GM15510 (cell line): ENCODE data around the gene POLR2B.

Experiments
- POLR2A ChIP-seq: IDR thresholded peaks from 3 replicates; pipeline ENCODE4 v1.6.1; 2011; ENCODE audit warnings: borderline replicate concordance; ENCODE audit not compliant: insufficient read length; ENCODE audit errors: extremely low read depth

Gene POLR2B

GRCh38 chr4:57061395-57061794, 82.7 kb downstream of the POLR2B start:
- TF ChIP-seq POLR2A: no peak

- TF ChIP-seq POLR2A: no peak
These were observed 84.8 kb downstream of the POLR2B start for GRCh38 chr4:57063518-57063917.

GRCh38 chr4:57064120-57064519, 85.4 kb downstream of the POLR2B start:
- TF ChIP-seq POLR2A: no peak

- no peak for TF ChIP-seq POLR2A
These were observed 86.4 kb downstream of the POLR2B start for GRCh38 chr4:57064811-57065711.

DNA sequence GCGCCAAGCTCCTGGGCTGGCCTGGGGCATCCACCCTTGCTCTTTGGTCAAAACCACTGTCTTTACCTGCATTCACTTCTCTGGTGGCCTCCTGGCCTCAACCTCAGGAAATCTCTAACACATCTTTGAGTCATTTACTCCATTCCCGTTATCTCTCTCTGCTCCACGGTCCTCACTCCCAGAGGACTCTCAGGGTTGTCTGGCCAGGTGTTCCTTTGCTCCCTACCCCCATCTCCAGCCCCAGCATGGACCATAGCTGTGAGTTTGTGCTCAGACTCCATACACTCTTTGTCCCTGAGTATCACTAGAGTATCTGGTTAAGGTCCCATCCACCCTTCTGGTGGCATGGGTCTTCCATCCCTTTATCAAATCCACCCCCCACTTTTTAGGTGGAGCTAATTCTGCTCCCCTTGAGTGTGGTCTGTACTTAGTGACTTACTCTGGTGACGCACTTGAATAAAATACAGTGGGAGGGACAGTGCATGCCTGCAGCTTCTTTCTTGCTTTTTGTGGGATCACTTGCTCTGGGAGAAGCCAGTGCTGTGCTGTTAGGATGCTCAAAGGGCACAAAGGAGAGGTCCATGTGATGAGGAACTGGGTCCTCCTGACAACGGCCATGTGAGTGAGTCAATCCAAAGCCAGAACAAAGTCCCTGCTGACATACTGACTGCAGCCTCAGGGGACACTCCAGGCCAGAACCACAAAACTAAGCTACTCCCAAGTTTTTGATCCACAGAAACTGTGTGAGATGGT, 87.2 kb downstream of the POLR2B start:
- TF ChIP-seq POLR2A: no peak

DNA sequence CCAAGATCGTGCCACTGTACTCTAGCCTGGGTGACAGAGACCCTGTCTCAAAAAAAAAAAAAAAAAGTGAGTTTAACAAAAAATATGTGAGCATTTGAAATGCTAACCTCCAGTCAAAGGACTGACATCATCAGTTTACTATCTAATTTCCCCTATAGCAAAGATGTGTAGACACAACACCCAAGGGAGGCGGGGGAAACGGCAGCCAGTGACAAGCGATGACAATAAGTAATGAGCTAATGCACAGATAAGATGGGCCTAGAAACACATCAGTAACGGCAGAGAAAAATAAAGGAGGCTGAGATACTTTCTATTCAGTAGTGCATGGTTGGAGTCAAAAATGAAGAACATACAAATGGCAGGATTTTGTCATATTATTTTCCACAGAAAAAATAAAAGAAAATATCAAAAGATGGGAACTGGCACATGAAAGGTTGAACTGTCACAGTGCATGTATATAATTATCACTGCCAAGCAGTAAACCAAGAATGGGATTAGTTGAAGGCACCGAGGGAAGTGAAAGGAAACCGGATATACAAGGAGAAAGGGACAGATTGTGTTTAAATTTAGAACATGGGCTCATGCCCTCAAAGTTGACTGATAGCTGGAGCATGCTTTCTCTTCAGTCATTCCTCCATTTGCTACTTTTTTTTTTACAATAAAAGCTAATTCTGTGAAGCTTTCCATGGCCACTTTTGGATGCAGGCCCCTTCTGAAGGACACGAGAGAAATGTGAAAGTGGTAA, 89.7 kb downstream of the POLR2B start:
- no peak for TF ChIP-seq POLR2A

- TF ChIP-seq POLR2A: no peak
These were observed 91.8 kb downstream of the POLR2B start for GRCh38 chr4:57070461-57070860.

GRCh38 chr4:57071326-57071725, 92.6 kb downstream of the POLR2B start:
- no peak for TF ChIP-seq POLR2A

GRCh38 chr4:57073559-57073958, 94.9 kb downstream of the POLR2B start:
- no peak for TF ChIP-seq POLR2A

DNA sequence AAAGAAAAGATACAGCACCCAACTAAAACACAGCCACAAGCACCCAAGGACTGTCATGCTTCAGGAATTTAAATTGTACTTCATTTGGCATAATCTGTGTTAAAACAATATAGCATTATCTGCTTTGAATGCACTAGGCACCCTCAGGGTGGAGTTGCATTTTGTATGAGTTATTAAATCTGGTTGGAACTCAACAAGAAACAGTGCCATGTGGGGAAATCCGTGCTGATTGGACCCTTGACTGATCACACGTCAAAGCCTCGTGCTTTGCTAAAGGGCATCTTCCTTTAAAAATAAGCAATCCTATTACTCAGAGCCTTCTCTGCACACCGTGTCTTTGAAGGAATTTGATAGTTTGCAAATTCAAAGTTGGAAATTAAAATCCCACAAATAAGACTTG, 96.0 kb downstream of the POLR2B start:
- no peak for TF ChIP-seq POLR2A

GRCh38 chr4:57075367-57075766, 96.7 kb downstream of the POLR2B start:
- TF ChIP-seq POLR2A: no peak

- TF ChIP-seq POLR2A: no peak
These were observed 98.0 kb downstream of the POLR2B start for GRCh38 chr4:57076646-57077045.

DNA sequence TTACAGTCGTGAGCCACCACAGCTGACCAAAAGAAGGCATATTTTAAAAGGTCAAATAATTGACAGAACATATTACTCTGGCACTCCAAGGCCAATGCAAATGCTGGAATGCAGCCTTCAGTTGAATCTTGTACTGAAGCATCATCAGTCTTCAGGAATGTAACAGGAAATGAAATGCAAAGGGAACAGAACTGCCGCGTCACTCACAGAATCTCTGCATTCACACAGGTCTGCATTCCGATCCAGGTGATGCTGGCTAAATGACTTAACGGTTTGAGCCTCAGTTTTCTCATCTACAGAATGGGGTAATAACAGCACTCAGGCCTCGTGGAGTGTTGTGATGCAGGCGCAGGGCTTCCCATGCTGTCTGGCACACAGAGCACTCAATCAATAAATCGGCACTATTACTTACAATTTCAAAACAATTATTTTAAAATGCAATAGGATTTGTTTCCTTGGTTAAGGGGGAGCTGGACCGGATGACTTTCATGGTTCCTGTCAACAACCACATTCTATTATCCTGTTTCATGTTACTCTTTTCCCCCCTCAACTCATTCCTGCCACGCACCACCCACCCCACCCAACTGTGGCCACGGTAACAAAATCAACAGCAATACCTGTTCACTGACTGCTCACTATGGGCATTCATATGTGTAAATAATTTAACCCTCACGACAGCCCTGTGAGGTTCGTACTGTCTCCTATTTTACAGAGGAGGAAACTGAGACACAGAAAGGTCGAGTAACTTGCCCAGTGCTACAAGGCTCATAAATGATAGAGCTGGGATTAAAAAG, 99.1 kb downstream of the POLR2B start:
- no peak for TF ChIP-seq POLR2A

DNA sequence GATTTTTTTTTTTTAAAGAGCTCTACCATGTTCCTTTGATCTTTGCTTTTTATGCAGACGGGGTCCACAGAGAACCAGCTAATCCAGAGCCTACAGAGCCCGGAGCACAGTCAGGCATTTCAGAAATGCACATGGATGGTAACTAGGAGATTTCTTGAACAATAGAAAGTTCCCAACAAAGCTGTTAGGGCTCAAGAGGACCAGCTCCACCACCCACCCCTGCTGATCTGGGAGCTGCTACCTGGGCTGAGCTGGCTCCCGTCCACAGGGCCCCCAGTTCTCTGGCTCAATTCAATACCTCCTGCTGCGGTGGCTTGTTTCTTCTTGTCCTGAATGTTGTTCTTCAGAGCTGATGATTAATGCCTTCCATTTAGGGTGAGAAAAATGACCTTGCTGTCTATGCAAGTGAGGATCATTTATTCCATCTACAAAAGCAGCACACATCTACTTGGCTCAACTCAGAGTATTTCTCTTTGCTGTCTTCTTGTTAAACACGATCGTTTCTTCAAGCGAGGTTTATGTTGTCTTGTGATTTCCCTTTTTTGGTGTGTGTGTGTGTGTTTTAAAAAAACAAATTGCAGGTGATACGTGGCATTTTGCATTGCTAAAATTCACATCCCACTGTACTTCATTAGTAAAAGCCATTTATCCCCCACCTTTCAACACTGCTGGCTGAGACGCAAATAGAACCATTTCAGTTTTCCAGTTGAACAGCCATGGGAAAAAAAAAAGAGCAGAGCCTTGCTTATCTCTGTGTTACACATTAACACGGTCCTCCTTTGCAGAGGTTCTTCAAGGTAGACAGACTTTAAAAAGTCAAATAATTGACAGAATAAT, 100.2 kb downstream of the POLR2B start:
- no peak for TF ChIP-seq POLR2A
